ENCODE data around the gene CHD9.

DNA sequence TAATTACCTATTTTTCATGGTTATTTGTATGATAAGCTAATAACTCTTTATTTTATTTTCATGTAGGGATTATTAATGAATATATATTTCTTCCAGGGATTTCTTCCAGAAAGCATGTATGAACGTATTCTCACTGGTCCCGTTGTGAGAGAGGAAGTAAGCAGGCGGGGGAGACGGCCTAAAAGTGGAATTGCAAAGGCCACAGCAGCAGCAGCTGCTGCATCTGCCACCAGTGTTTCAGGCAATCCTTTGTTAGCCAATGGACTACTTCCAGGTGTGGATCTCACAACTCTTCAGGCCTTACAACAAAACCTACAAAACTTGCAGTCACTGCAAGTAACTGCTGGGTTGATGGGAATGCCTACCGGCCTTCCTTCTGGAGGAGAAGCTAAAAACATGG is 269.1 kb downstream of the CHD9 start:
- TF ChIP-seq, protein P1, sequence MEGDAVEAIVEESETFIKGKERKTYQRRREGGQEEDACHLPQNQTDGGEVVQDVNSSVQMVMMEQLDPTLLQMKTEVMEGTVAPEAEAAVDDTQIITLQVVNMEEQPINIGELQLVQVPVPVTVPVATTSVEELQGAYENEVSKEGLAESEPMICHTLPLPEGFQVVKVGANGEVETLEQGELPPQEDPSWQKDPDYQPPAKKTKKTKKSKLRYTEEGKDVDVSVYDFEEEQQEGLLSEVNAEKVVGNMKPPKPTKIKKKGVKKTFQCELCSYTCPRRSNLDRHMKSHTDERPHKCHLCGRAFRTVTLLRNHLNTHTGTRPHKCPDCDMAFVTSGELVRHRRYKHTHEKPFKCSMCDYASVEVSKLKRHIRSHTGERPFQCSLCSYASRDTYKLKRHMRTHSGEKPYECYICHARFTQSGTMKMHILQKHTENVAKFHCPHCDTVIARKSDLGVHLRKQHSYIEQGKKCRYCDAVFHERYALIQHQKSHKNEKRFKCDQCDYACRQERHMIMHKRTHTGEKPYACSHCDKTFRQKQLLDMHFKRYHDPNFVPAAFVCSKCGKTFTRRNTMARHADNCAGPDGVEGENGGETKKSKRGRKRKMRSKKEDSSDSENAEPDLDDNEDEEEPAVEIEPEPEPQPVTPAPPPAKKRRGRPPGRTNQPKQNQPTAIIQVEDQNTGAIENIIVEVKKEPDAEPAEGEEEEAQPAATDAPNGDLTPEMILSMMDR (conservative IDR thresholded peaks at IDR 0.05; ENCODE audit: low read length): no peak
- no peak for TF ChIP-seq EZH2phosphoT487 (IDR thresholded peaks at IDR 0.05; ENCODE audit: borderline replicate concordance)
